Lower leg skin (tissue), 3 donors: ENCODE measurements around the gene HLA-DQB1.

Experiments
- POLR2A ChIP-seq, 2 donors: fragments of 450-650 bp; IDR thresholded peaks; one replicate each; pipeline ENCODE4 v1.6.1; 2016 to 2017; ENCODE audit warnings: antibody characterized with exemption in 2 of 2, mild to moderate bottlenecking in 1 of 2, moderate library complexity in 1 of 2
- TF ChIP-seq, protein P1 (sequence below), 3 donors: fragments of 450-650 bp; IDR thresholded peaks; one replicate each; pipeline ENCODE4 v1.5.1; 2016; ENCODE audit warnings: antibody characterized with exemption in 3 of 3, mild to moderate bottlenecking in 3 of 3, moderate library complexity in 2 of 3

DNA sequence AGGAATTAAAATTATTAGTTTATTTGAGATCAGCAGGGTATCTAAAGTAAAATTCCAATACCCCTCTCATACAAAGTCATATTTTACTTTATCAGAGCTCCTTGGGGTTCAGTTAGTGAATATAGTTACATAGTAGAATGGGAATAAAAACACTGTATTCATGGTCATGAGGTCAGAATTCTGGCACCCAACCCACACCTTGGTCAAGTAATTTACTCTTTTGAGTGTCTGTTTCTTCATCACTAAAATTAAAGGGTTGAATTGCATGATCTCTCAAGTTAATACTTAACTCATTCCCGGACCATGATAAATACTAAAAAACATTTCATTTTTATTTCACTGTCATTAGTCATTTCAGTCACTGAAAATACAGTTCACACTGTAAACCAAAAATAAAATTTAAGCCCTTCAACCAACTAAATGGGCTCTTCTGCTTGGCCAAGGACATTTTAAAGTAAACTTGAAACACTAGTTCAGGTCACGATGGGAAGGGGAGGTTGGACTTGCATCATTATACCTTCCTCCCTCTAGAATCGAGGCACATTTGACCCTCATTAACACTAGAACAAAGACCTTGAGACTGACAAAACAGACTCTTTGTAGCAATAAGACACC lies 55.7 kb downstream of the HLA-DQB1 start:
- no peak for TF ChIP-seq POLR2A (IDR thresholded peaks at IDR 0.05)
- TF ChIP-seq, protein P1, sequence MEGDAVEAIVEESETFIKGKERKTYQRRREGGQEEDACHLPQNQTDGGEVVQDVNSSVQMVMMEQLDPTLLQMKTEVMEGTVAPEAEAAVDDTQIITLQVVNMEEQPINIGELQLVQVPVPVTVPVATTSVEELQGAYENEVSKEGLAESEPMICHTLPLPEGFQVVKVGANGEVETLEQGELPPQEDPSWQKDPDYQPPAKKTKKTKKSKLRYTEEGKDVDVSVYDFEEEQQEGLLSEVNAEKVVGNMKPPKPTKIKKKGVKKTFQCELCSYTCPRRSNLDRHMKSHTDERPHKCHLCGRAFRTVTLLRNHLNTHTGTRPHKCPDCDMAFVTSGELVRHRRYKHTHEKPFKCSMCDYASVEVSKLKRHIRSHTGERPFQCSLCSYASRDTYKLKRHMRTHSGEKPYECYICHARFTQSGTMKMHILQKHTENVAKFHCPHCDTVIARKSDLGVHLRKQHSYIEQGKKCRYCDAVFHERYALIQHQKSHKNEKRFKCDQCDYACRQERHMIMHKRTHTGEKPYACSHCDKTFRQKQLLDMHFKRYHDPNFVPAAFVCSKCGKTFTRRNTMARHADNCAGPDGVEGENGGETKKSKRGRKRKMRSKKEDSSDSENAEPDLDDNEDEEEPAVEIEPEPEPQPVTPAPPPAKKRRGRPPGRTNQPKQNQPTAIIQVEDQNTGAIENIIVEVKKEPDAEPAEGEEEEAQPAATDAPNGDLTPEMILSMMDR (IDR thresholded peaks at IDR 0.05), result no peak
